Transverse colon (tissue), 4 donors: ENCODE data around the gene FARP1. TPM values are rescaled to one million over a fixed set of nuclear protein-coding genes. Genes with fewer than 3 reads are reported as not detected.

ENCODE experiments used
- DNase-seq: peaks from one replicate; pipeline ENCODE4 v3.0.0-alpha.2; 2019
- H3K27ac ChIP-seq, 4 donors: fragments of 200-600 bp; sonication (generic); 2 replicates each; pipeline ENCODE4 v1.5.1; 2016 to 2018; ENCODE audit warnings: inconsistent platforms in 4 of 4
- H3K27me3 ChIP-seq: fragments of 200-600 bp; sonication (generic); 2 replicates; pipeline ENCODE4 v1.5.1; 2017; ENCODE audit warnings: inconsistent platforms
- H3K36me3 ChIP-seq, 4 donors: fragments of 200-600 bp; sonication (generic); 2 replicates each; pipeline ENCODE4 v1.5.1; 2017 to 2019; ENCODE audit warnings: inconsistent platforms in 4 of 4
- H3K4me1 ChIP-seq, 4 donors: fragments of 200-600 bp; sonication (generic); 2 replicates each; pipeline ENCODE4 v1.5.1; 2017 to 2020; ENCODE audit warnings: inconsistent platforms in 4 of 4
- H3K4me3 ChIP-seq, 4 donors: fragments of 200-600 bp; sonication (generic); 1 replicate in 1 of 4; 2 replicates in 3 of 4; pipeline versions ENCODE4 v1.5.1 to v1.6.1; 2017 to 2019; ENCODE audit warnings: inconsistent platforms in 4 of 4
- H3K9me3 ChIP-seq, 2 donors: fragments of 200-600 bp; sonication (generic); 2 replicates each; pipeline ENCODE4 v1.5.1; 2017 to 2019; ENCODE audit warnings: inconsistent platforms in 2 of 2
- EP300 ChIP-seq: sonication (generic); formaldehyde crosslinking; IDR thresholded peaks from one replicate; pipeline ENCODE4 v1.6.1; 2017; ENCODE audit warnings: antibody characterized with exemption, low read depth
- POLR2A ChIP-seq: fragments of 450-650 bp; IDR thresholded peaks from one replicate; pipeline ENCODE4 v1.6.1; 2016; ENCODE audit warnings: antibody characterized with exemption, mild to moderate bottlenecking, moderate library complexity
- POLR2AphosphoS5 ChIP-seq, 3 donors: sonication (generic); formaldehyde crosslinking; IDR thresholded peaks; one replicate each; pipeline ENCODE4 v1.6.1; 2016; ENCODE audit warnings: antibody characterized with exemption in 3 of 3
- WGBS, 2 donors: methylation state at CpG; one replicate each; pipeline ENCODE4 v1.1.5; 2018; ENCODE audit warnings: low coverage in 1 of 2; 5-methylcytosine and 5-hydroxymethylcytosine counted together
- in situ Hi-C, 4 donors: fragments of 200-750 bp; cut with MboI; loops; one replicate each; pipeline versions ENCODE4 v1.15.0 to v1.15.1; 2017; ENCODE audit warnings: low sequenced_read_pairs in 3 of 4, low pct_ligation_motif_present in 1 of 4, low pct_unique_long_range_greater_than_20kb in 1 of 4
- intact Hi-C: fragments of 100-400 bp; cut with DNase I; formaldehyde crosslinking; loops from one replicate; pipeline ENCODE4 v1.15.1; 2023; ENCODE audit warnings: low total_unique reads
- total RNA-seq, 4 donors: library from RNA; depleted of rRNA; stranded (reverse); fragments of >200 nt; gene quantifications; one replicate each; pipeline ENCODE4 v1.1.0, GENCODE V29; 2016
- TF ChIP-seq, protein P1 (sequence below), 5 experiments: fragments of 200-600 bp in 3 of 5; fragments of 450-650 bp in 2 of 5; sonication (generic) in 3 of 5; IDR thresholded peaks; 1 replicate in 2 of 5; 2 replicates in 3 of 5; pipeline ENCODE4 v1.5.1; 2016 to 2017; ENCODE audit warnings: antibody characterized with exemption in 5 of 5, inconsistent platforms in 3 of 5, mild to moderate bottlenecking in 2 of 5, moderate library complexity in 1 of 5

Gene FARP1
- total RNA-seq, 4 donors from 2014 or later: 32.8 to 41.8 (median 38.3) TPM

DNA sequence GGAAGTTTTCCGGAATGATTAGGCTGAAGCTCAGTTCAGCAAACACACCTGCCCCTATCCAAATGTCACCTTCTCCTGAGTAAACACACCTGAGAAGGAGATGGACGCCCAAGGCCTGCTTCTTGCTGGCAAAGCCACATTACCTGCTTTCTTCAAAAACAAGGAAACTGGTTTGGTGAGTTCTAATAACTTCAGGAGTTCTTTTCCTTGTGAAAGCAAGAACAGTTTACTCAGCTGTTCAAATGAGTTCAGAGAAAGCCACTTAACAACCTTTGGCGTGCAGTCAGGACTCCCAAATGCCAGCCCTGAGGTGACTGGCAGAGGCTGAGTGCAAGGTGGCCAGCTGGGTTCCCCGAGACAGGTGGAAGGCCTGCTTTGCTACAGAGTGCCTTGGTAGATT lies 273.5 kb downstream of the FARP1 start:
- Histone ChIP-seq H3K4me3 (no peak overlapping the region), H3K36me3 (no peaks in the 10 kb centered on the region), H3K27ac (peak overlapping the region; percentile 29 to 74 (median 65)), H3K27me3 (no peaks in the 10 kb centered on the region), H3K9me3 (no peaks in the 10 kb centered on the region), H3K4me1 (peaks cover 2 to 13% (median 12%) of the 10 kb centered on the region in 4 donors)
- intact Hi-C loops: no loop called here
- TF ChIP-seq POLR2A (no peak), POLR2AphosphoS5 (IDR thresholded peaks at IDR 0.05) (peak; percentile 69 to 82 (median 78)), EP300 (no peak)
- TF ChIP-seq, protein P1, sequence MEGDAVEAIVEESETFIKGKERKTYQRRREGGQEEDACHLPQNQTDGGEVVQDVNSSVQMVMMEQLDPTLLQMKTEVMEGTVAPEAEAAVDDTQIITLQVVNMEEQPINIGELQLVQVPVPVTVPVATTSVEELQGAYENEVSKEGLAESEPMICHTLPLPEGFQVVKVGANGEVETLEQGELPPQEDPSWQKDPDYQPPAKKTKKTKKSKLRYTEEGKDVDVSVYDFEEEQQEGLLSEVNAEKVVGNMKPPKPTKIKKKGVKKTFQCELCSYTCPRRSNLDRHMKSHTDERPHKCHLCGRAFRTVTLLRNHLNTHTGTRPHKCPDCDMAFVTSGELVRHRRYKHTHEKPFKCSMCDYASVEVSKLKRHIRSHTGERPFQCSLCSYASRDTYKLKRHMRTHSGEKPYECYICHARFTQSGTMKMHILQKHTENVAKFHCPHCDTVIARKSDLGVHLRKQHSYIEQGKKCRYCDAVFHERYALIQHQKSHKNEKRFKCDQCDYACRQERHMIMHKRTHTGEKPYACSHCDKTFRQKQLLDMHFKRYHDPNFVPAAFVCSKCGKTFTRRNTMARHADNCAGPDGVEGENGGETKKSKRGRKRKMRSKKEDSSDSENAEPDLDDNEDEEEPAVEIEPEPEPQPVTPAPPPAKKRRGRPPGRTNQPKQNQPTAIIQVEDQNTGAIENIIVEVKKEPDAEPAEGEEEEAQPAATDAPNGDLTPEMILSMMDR (IDR thresholded peaks at IDR 0.05): no peak
- in situ Hi-C loops: loop anchor here (10.0 to 25.0 kb wide), 4 partner anchors 262 to 562 kb away; partner anchors contain the start of gene FARP1 (in 2 of the 4)
- DNase-seq: peak; percentile 76
- WGBS, 2 donors: 33 to 71% methylated on average over 1 to 4 of the region's 4 CpGs

DNA sequence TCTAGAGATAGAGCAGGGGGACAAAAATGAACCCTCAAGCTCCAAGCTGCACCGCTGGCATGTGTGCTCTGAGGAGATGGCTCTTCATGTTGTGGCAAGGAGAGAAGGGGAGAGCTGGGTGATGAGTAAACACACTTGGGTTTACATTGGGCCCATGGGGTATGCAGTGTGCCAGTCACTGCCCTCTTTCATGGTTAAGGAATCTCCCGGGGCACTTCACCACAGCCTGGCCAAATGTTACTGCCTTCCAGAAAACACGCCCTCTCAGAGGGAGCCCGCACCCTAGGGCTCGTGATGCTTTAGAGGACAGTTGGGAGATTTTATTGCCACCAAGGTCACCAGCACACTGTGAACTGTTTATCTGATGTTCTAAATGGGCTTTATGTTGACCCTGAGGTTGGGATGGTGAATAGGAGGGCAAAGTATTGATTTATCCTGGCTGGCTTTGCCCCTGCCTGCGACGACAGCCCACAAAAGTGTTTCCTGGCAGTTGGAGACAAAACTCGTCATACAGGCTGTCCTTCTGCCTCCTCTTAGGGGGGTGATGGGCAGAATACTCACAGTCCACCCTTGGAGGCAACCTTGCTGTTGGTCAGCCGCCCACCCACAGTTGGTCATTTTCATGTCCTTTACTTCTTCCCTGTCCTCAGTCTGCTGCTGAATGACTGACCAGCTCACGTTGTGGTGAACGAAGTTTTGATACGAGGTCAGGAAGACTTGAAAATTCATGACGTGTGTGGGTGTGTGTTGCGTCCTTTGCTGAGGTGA lies 277.1 kb downstream of the FARP1 start:
- no peak overlapping the region for H3K4me3 ChIP-seq
- intact Hi-C loops: loop anchor here (5.0 kb wide), 1 partner anchor 883 kb away; no protein-coding TSS in a partner anchor
- in situ Hi-C loops: loop anchor here (10.0 to 25.0 kb wide), 4 partner anchors 265 to 565 kb away; partner anchors contain the start of gene FARP1 (in 2 of the 4)
- H3K9me3 ChIP-seq: no peaks in the 10 kb centered on the region
- peaks cover 0 to 6% (median 0%) of the 10 kb centered on the region in 4 donors for H3K36me3 ChIP-seq
- no peaks in the 10 kb centered on the region for H3K27me3 ChIP-seq
- 80% methylated on average over 1 to 14 of the region's 14 CpGs for WGBS, 2 donors
- no peak for DNase-seq
- H3K4me1 ChIP-seq: peaks cover 2 to 13% (median 12%) of the 10 kb centered on the region in 4 donors
- no peak overlapping the region for H3K27ac ChIP-seq
- TF ChIP-seq EP300 (no peak), POLR2A (no peak), POLR2AphosphoS5 (IDR thresholded peaks at IDR 0.05) (no peak)
- TF ChIP-seq, protein P1 (IDR thresholded peaks at IDR 0.05): no peak

DNA sequence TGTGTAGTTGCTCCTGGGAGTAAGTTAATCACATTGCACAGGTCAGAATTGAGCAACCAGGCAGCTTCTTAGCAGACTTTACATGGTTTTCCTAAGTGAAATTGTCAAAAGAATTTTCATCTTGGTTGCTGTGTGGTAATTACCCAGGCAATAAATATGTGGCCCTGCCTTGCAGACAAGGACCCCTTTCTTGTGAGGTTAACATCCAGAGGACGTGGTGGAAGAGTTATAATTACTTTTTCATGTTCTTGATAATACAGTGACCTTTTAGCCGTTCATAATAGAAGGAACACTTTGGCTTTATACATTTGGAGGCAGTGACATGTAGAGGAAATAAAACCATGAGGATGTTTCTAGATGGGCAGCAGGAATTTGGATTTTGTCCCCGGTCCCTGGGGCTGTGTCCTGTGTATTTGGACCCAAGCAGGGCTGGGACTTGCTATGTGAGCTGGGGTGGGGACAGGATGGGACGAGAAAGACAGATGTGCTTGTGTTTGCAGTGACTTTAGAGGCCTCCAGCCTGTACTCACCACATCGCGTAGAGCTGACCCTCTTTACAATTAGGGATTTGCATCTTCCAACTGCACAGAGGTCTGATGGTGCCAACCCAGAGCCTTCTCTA lies 277.8 kb downstream of the FARP1 start:
- no peak for DNase-seq
- intact Hi-C loops (loop anchor here (5.0 kb wide), 1 partner anchor 883 kb away; no protein-coding TSS in a partner anchor), in situ Hi-C loops (loop anchor here in 3 of 4 donors (25.0 kb wide), 2 partner anchors 283 to 558 kb away; partner anchors contain the start of gene FARP1 (in 2 of the 3))
- H3K36me3 ChIP-seq: peaks cover 0 to 6% (median 0%) of the 10 kb centered on the region in 4 donors
- no peaks in the 10 kb centered on the region for H3K27me3 ChIP-seq
- no peaks in the 10 kb centered on the region for H3K9me3 ChIP-seq
- H3K4me3 ChIP-seq: no peak overlapping the region
- H3K4me1 ChIP-seq: peaks cover 1 to 10% (median 8%) of the 10 kb centered on the region in 4 donors
- H3K27ac ChIP-seq: no peak overlapping the region
- TF ChIP-seq EP300 (no peak), POLR2AphosphoS5 (IDR thresholded peaks at IDR 0.05) (no peak), POLR2A (no peak)
- TF ChIP-seq, protein P1 (IDR thresholded peaks at IDR 0.05): no peak
- 80 to 100% methylated on average over 1 to 6 of the region's 6 CpGs for whole genome bisulfite sequencing, 2 donors

DNA sequence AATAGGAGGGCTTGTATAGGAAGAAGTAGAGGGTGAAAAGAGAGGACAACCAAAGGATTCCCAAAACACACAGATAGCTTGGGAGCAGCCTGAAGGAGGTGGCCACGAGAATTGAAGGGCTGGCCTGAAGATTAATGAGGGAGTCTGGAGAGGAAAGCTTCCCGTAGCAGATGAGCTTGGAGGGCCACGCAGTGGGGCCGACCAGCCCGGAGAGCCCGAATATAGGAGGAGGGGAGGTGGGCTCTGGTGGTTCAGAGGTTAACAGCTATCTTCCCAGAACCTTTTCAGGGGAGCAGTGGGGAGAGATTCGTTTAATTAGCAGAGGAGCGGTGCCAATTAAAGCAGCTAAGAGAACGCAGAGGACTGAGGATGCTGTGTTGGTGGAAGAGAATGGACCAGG lies 279.2 kb downstream of the FARP1 start:
- no peak for DNase-seq
- TF ChIP-seq POLR2AphosphoS5 (IDR thresholded peaks at IDR 0.05) (no peak), POLR2A (no peak), EP300 (no peak)
- TF ChIP-seq, protein P1 (IDR thresholded peaks at IDR 0.05): no peak
- Histone ChIP-seq H3K9me3 (no peaks in the 10 kb centered on the region), H3K27me3 (no peaks in the 10 kb centered on the region), H3K4me3 (no peak overlapping the region), H3K27ac (no peak overlapping the region), H3K36me3 (peaks cover 0 to 6% (median 0%) of the 10 kb centered on the region in 4 donors), H3K4me1 (peaks cover 0 to under 1% (median under 1%) of the 10 kb centered on the region in 4 donors)
- in situ Hi-C loops (loop anchor here in 3 of 4 donors (25.0 kb wide), 2 partner anchors 285 to 560 kb away; partner anchors contain the start of gene FARP1 (in 2 of the 3)), intact Hi-C loops (loop anchor here (5.0 kb wide), 1 partner anchor 885 kb away; no protein-coding TSS in a partner anchor)
- 92 to 94% methylated on average over 8 to 9 of the region's 9 CpGs for WGBS, 2 donors
